HT1080 (cell line): ENCODE data around the gene BPIFA1. TPM values are rescaled to one million over a fixed set of nuclear protein-coding genes. Genes with fewer than 3 reads are reported as not detected.

Experiments
- DNase-seq: peaks from one replicate; pipeline ENCODE4 v3.0.0-alpha.2; 2015; ENCODE audit warnings: low read depth
- polyA plus RNA-seq, 2 experiments: library from polyadenylated mRNA; depleted of rRNA; stranded (reverse); fragments of >200 nt; gene quantifications; 2 replicates each; pipeline ENCODE4 v1.2.3, GENCODE V29; 2015
- total RNA-seq: library from RNA; depleted of rRNA; stranded (reverse); fragments of >200 nt; shearing (Covaris generic); gene quantifications from 2 replicates; pipeline ENCODE4 v1.2.3, GENCODE V29; 2014; rRNA removed

Gene BPIFA1
- total RNA-seq = not detected in 2 replicates
- not detected in 2 replicates for polyA plus RNA-seq (2015; cell fraction: cytosol; rRNA removed)
- not detected in 2 replicates for polyA plus RNA-seq (2015; cell fraction: nucleus; rRNA removed)

- no peak for DNase-seq
Measured at GRCh38 chr20:33235696-33236095, at the start of gene BPIFA1. BPIFA1 (plus strand) TSS chr20:33235996; CDS start chr20:33237712, 1,716 bp downstream.

GRCh38 chr20:33187491-33187890 is 48.3 kb upstream of the BPIFA1 start:
- DNase-seq = no peak

- DNase-seq = no peak
Measured at GRCh38 chr20:33188421-33188820, 47.4 kb upstream of the BPIFA1 start.

GRCh38 chr20:33191484-33191883 is 44.3 kb upstream of the BPIFA1 start:
- no peak for DNase-seq

- DNase-seq = no peak
Measured at GRCh38 chr20:33191955-33192354, 43.8 kb upstream of the BPIFA1 start.

GRCh38 chr20:33192912-33193501 is 42.8 kb upstream of the BPIFA1 start:
- no peak for DNase-seq

GRCh38 chr20:33199026-33199425 is 36.8 kb upstream of the BPIFA1 start:
- DNase-seq = no peak

GRCh38 chr20:33202451-33202850 is 33.3 kb upstream of the BPIFA1 start:
- no peak for DNase-seq

GRCh38 chr20:33203444-33203843 is 32.4 kb upstream of the BPIFA1 start:
- DNase-seq = no peak

GRCh38 chr20:33209789-33210188 is 26.0 kb upstream of the BPIFA1 start:
- DNase-seq = peak; percentile 26

GRCh38 chr20:33210371-33210770 is 25.4 kb upstream of the BPIFA1 start:
- DNase-seq = no peak

- DNase-seq = peak; percentile 29
Measured at GRCh38 chr20:33211817-33212424, 23.9 kb upstream of the BPIFA1 start.

- no peak for DNase-seq
Measured at GRCh38 chr20:33217052-33217451, 18.7 kb upstream of the BPIFA1 start, which contains the start of gene BPIFA3. BPIFA3 (plus strand) TSS chr20:33217352; CDS start chr20:33217537, 185 bp downstream.

- no peak for DNase-seq
Measured at GRCh38 chr20:33224399-33224798, 11.4 kb upstream of the BPIFA1 start.

GRCh38 chr20:33229843-33230242 is 6.0 kb upstream of the BPIFA1 start:
- no peak for DNase-seq

- no peak for DNase-seq
Measured at GRCh38 chr20:33231237-33231636, 4.6 kb upstream of the BPIFA1 start.

- DNase-seq = no peak
Measured at GRCh38 chr20:33232486-33233072, 3.2 kb upstream of the BPIFA1 start.

GRCh38 chr20:33233129-33233774 is 2.5 kb upstream of the BPIFA1 start:
- DNase-seq = no peak

GRCh38 chr20:33234050-33234449 is 1.7 kb upstream of the BPIFA1 start:
- no peak for DNase-seq

GRCh38 chr20:33236351-33236750 is 555 bp downstream of the BPIFA1 start:
- DNase-seq = no peak

- DNase-seq = no peak
Measured at GRCh38 chr20:33237989-33238388, 2.2 kb downstream of the BPIFA1 start.

GRCh38 chr20:33239418-33239817 is 3.6 kb downstream of the BPIFA1 start:
- DNase-seq = no peak
